ENCODE results near the gene CDCA8.
"Not testable (repeated sequence)": the region's sequence is repeated elsewhere in the genome, so short reads cannot be mapped to it uniquely, and the experiment has no call there.

Gene CDCA8

GRCh38 chr1:37676281-37677142 is 15.8 kb upstream of the CDCA8 start:
- no peak for DNase-seq

GRCh38 chr1:37677143-37677439 is 15.2 kb upstream of the CDCA8 start:
- DNase-seq: no peak

- DNase-seq: no peak
These were observed 14.5 kb upstream of the CDCA8 start for GRCh38 chr1:37677808-37678207.

- DNase-seq: no peak
These were observed 11.4 kb upstream of the CDCA8 start for GRCh38 chr1:37680933-37681332.

- peak; percentile 68 for DNase-seq
These were observed 9.9 kb upstream of the CDCA8 start for GRCh38 chr1:37682334-37682987.

- DNase-seq: not testable (repeated sequence)
These were observed 8.1 kb upstream of the CDCA8 start for GRCh38 chr1:37684182-37684581.

- no peak for DNase-seq
These were observed 6.6 kb upstream of the CDCA8 start for GRCh38 chr1:37685722-37686121.

GRCh38 chr1:37687764-37688163 is 4.6 kb upstream of the CDCA8 start:
- DNase-seq: not testable (repeated sequence)

GRCh38 chr1:37688926-37689325 is 3.4 kb upstream of the CDCA8 start:
- no peak for DNase-seq

GRCh38 chr1:37691497-37692077 is 729 bp upstream of the CDCA8 start:
- DNase-seq: peak; percentile 56

- DNase-seq: no peak
These were observed 489 bp downstream of the CDCA8 start for GRCh38 chr1:37692834-37693175.

GRCh38 chr1:37697090-37697489 is 4.8 kb downstream of the CDCA8 start:
- DNase-seq: no peak

- no peak for DNase-seq
These were observed 5.4 kb downstream of the CDCA8 start for GRCh38 chr1:37697737-37698136.

GRCh38 chr1:37699147-37699546 is 6.8 kb downstream of the CDCA8 start:
- no peak for DNase-seq

- no peak for DNase-seq
These were observed 8.7 kb downstream of the CDCA8 start for GRCh38 chr1:37701051-37701450.

- no peak for DNase-seq
These were observed 10.7 kb downstream of the CDCA8 start for GRCh38 chr1:37703061-37703460.

- DNase-seq: no peak
These were observed 12.7 kb downstream of the CDCA8 start for GRCh38 chr1:37704966-37705365.

- DNase-seq: no peak
These were observed 13.1 kb downstream of the CDCA8 start for GRCh38 chr1:37705399-37705798.

- no peak for DNase-seq
These were observed 16.2 kb downstream of the CDCA8 start for GRCh38 chr1:37708471-37708870.

GRCh38 chr1:37714226-37714625 is 21.9 kb downstream of the CDCA8 start:
- DNase-seq: no peak

- DNase-seq: no peak
These were observed 22.4 kb downstream of the CDCA8 start for GRCh38 chr1:37714689-37715088.

GRCh38 chr1:37716321-37716720 is 24.0 kb downstream of the CDCA8 start:
- DNase-seq: no peak

GRCh38 chr1:37717631-37718030 is 25.3 kb downstream of the CDCA8 start:
- no peak for DNase-seq

- no peak for DNase-seq
These were observed 26.0 kb downstream of the CDCA8 start for GRCh38 chr1:37718181-37718900.
